Endothelial cell of umbilical vein (primary cell): ENCODE measurements around the gene GAB2. TPM values are rescaled to one million over a fixed set of nuclear protein-coding genes. Genes with fewer than 3 reads are reported as not detected.

ENCODE experiments used
- BruUV-seq: library from RNA; stranded (reverse); fragments of 400-500 nt; replicated peaks from 2 replicates; lab custom pipeline; 2021; lab: Mats Ljungman, UMichigan
- CTCF ChIA-PET: fragments of 300-600, 350-600 bp; sonication (Branson Sonifier 250); formaldehyde crosslinking; loops from one replicate; lab custom pipeline; 2021; ENCODE audit warnings: antibody characterized with exemption, inconsistent platforms; lab: Charles Lee
- POLR2A ChIA-PET: fragments of 300-600, 350-600 bp; sonication (Branson Sonifier 250); formaldehyde crosslinking; loops from one replicate; lab custom pipeline; 2021; ENCODE audit warnings: antibody characterized with exemption, inconsistent platforms; lab: Charles Lee
- DNase-seq: peaks from one replicate; pipeline ENCODE4 v3.0.0-alpha.2; 2011; ENCODE audit warnings: low read depth, low spot score
- FAIRE-seq: peaks from 2 replicates; lab custom pipeline; 2011; peaks lifted over from hg19 to GRCh38; lab: Jason Lieb, UNC
- H2AFZ ChIP-seq: 2 replicates; pipeline ENCODE4 v1.6.0; 2012; ENCODE audit warnings: low read depth, low read length, control low read depth, inconsistent platforms
- H3K27ac ChIP-seq: 2 replicates; pipeline ENCODE4 v1.5.1; 2011; ENCODE audit warnings: low read depth, mild to moderate bottlenecking, control low read depth, low read length, moderate library complexity; ENCODE audit not compliant: insufficient read depth
- H3K27me3 ChIP-seq, 2 experiments: 2 replicates each; pipeline versions ENCODE4 v1.6.0 to v1.6.1; 2011; ENCODE audit warnings: low read length in 2 of 2, mixed read lengths in 1 of 2; ENCODE audit not compliant: control insufficient read depth in 2 of 2, insufficient read depth in 2 of 2
- H3K36me3 ChIP-seq, 2 experiments: 2 replicates in 1 of 2; 3 replicates in 1 of 2; pipeline ENCODE4 v1.5.1; 2011; ENCODE audit warnings: low read length in 2 of 2, mild to moderate bottlenecking in 1 of 2, moderate library complexity in 1 of 2; ENCODE audit not compliant: control insufficient read depth in 2 of 2, insufficient read depth in 2 of 2; ENCODE audit errors: extremely low read depth in 1 of 2
- H3K4me1 ChIP-seq: 3 replicates; pipeline ENCODE4 v1.5.1; 2011; ENCODE audit warnings: mild to moderate bottlenecking, low read length; ENCODE audit not compliant: control insufficient read depth, insufficient read depth; ENCODE audit errors: extremely low read depth
- H3K4me2 ChIP-seq: 2 replicates; pipeline ENCODE4 v1.6.1; 2011; ENCODE audit warnings: low read length, control low read depth, mixed read lengths; ENCODE audit not compliant: insufficient read depth
- H3K4me3 ChIP-seq, 3 experiments: fragments of 200-600 bp in 1 of 3; sonication (generic), shearing (Covaris generic) in 1 of 3; replicated peaks in 1 of 3; 2 replicates each; pipeline ENCODE4 v1.5.1; 2011 to 2016; ENCODE audit warnings: control low read depth in 3 of 3, low read length in 3 of 3, mild to moderate bottlenecking in 2 of 3, inconsistent platforms in 1 of 3, low read depth in 1 of 3, moderate library complexity in 1 of 3; ENCODE audit not compliant: insufficient read depth in 1 of 3
- H3K79me2 ChIP-seq: 2 replicates; pipeline ENCODE4 v1.6.0; 2012; ENCODE audit warnings: low read length, inconsistent platforms; ENCODE audit not compliant: control insufficient read depth, insufficient read depth
- H3K9ac ChIP-seq: replicated peaks from 2 replicates; pipeline ENCODE3; 2011; ENCODE audit warnings: low read length, control low read depth; ENCODE audit not compliant: insufficient read depth; ENCODE audit errors: extremely low read depth
- H3K9me1 ChIP-seq: replicated peaks from 3 replicates; pipeline ENCODE4 v1.6.0; 2011; ENCODE audit warnings: mild to moderate bottlenecking, low read length; ENCODE audit not compliant: control insufficient read depth, insufficient read depth; ENCODE audit errors: extremely low read depth
- H3K9me3 ChIP-seq: replicated peaks from 2 replicates; pipeline ENCODE4 v1.5.1; 2012; ENCODE audit warnings: low read length, inconsistent platforms; ENCODE audit not compliant: control insufficient read depth, insufficient read depth
- H4K20me1 ChIP-seq: replicated peaks from 2 replicates; pipeline ENCODE3; 2011; ENCODE audit warnings: mild to moderate bottlenecking, low read length; ENCODE audit not compliant: control insufficient read depth, insufficient read depth; ENCODE audit errors: extremely low read depth
- EZH2 ChIP-seq: IDR thresholded peaks from 2 replicates; pipeline ENCODE4 v1.6.1; 2012; ENCODE audit warnings: borderline replicate concordance, low read depth, mild to moderate bottlenecking, moderate library complexity, low read length, inconsistent platforms; ENCODE audit not compliant: severe bottlenecking
- FOS ChIP-seq: IDR thresholded peaks from 2 replicates; pipeline ENCODE4 v1.6.1; 2011; ENCODE audit warnings: mild to moderate bottlenecking, low read length, moderate library complexity, borderline replicate concordance; ENCODE audit not compliant: insufficient read depth
- GATA2 ChIP-seq: IDR thresholded peaks from 2 replicates; pipeline ENCODE4 v1.7.0; 2011; ENCODE audit warnings: low read depth, mild to moderate bottlenecking, moderate library complexity, mixed read lengths, low read length; ENCODE audit not compliant: insufficient read length, insufficient read depth
- JUN ChIP-seq: IDR thresholded peaks from 2 replicates; pipeline ENCODE4 v1.6.1; 2011; ENCODE audit warnings: borderline replicate concordance, low read depth; ENCODE audit not compliant: insufficient read length, insufficient read depth
- MYC ChIP-seq: IDR thresholded peaks from one replicate; pipeline ENCODE4 v1.6.1; 2011; ENCODE audit warnings: mild to moderate bottlenecking, low read depth, low read length
- POLR2A ChIP-seq: IDR thresholded peaks from 2 replicates; pipeline ENCODE4 v1.6.1; 2012; ENCODE audit warnings: low read depth, mild to moderate bottlenecking, control low read depth, low read length
- POLR2AphosphoS5 ChIP-seq: IDR thresholded peaks from 2 replicates; pipeline ENCODE4 v1.6.1; 2012; ENCODE audit warnings: low read depth, mild to moderate bottlenecking, control low read depth, low read length, moderate library complexity; ENCODE audit not compliant: insufficient read depth
- dilution Hi-C: fragments of 300-500 bp; cut with MboI; formaldehyde crosslinking; loops from one replicate; pipeline ENCODE4 v1.15.0; 2019; ENCODE audit warnings: low sequenced_read_pairs; ENCODE audit not compliant: extremely low pct_ligation_motif_present
- intact Hi-C: fragments of 100-400 bp; cut with micrococcal nuclease; formaldehyde crosslinking; loops from one replicate; pipeline ENCODE4 v1.10.0; 2022
- polyA plus RNA-seq, 4 experiments: library from polyadenylated mRNA; depleted of rRNA in 3 of 4; stranded (reverse) in 3 of 4; unstranded in 1 of 4; fragments of >200 nt; gene quantifications; 2 replicates each; pipeline versions ENCODE4 v1.2.1 to v1.2.3, GENCODE V29; 2011 to 2012; ENCODE audit warnings: missing spikeins in 1 of 4
- total RNA-seq: library from RNA; stranded (reverse); gene quantifications from 2 replicates; pipeline ENCODE4 v1.2.3, GENCODE V29; 2021
- TF ChIP-seq, protein P1 (sequence below): IDR thresholded peaks from 2 replicates; pipeline ENCODE4 v1.6.1; 2011; ENCODE audit not compliant: insufficient read depth, insufficient read length
- TF ChIP-seq, protein P2 (sequence below), 2 donors: IDR thresholded peaks; 1 replicate in 1 of 2; 2 replicates in 1 of 2; pipeline ENCODE4 v1.5.1; 2011; ENCODE audit warnings: low read length in 2 of 2, mild to moderate bottlenecking in 2 of 2, moderate library complexity in 2 of 2, control low read depth in 1 of 2, inconsistent platforms in 1 of 2, low read depth in 1 of 2; ENCODE audit not compliant: insufficient read depth in 1 of 2; ENCODE audit errors: extremely low read depth in 1 of 2

The GAB2 gene
- total and polyA plus RNA-seq, 2 donors (not counting 3 experiments of a cell fraction or from before 2014, with no cell fraction given) = 19.6 to 39.6 TPM

DNA sequence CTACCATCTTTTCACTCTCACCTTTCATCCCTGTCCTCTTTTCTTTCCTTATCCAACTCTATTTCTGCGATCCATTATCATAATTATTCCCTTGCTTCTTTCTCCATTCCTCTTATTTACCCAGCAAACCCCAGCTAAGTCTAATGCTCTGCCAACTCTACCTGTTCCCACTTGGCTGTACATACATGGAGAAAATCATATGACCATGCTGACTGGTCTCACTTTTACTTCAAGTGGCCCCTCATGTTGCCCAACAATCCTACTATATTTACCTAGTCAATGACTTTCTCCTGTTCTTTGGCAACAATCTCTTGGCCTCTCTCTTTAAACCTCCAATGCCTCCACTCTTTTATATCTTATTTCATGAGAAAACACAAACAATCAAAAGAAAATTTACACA, 134.8 kb downstream of the GAB2 start:
- Histone ChIP-seq H3K9me3 (no peaks in the 10 kb centered on the region), H3K27ac (no peak overlapping the region), H3K27me3 (no peaks in the 10 kb centered on the region), H3K36me3 (peaks cover 3 to 4% of the 10 kb centered on the region in 2 experiments), H4K20me1 (peaks cover 5% of the 10 kb centered on the region), H3K4me2 (no peak overlapping the region), H3K4me1 (peaks cover 16% of the 10 kb centered on the region), H3K9ac (no peak overlapping the region), H3K79me2 (peaks cover 52% of the 10 kb centered on the region), H2AFZ (no peak overlapping the region), H3K9me1 (no peaks in the 10 kb centered on the region), H3K4me3 (no peak overlapping the region)
- CTCF ChIA-PET = no interaction called here
- FAIRE-seq (no peak), DNase-seq (no peak)
- intact Hi-C loops (no loop called here), dilution Hi-C loops (no loop called here)
- POLR2A ChIA-PET = no interaction called here
- BruUV-seq = no TSS peak
- TF ChIP-seq POLR2AphosphoS5 = no peak
- TF ChIP-seq POLR2A = no peak
- TF ChIP-seq EZH2 = no peak
- no peak for TF ChIP-seq GATA2
- TF ChIP-seq, protein P1, sequence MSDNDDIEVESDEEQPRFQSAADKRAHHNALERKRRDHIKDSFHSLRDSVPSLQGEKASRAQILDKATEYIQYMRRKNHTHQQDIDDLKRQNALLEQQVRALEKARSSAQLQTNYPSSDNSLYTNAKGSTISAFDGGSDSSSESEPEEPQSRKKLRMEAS = no peak
- TF ChIP-seq, protein P2, sequence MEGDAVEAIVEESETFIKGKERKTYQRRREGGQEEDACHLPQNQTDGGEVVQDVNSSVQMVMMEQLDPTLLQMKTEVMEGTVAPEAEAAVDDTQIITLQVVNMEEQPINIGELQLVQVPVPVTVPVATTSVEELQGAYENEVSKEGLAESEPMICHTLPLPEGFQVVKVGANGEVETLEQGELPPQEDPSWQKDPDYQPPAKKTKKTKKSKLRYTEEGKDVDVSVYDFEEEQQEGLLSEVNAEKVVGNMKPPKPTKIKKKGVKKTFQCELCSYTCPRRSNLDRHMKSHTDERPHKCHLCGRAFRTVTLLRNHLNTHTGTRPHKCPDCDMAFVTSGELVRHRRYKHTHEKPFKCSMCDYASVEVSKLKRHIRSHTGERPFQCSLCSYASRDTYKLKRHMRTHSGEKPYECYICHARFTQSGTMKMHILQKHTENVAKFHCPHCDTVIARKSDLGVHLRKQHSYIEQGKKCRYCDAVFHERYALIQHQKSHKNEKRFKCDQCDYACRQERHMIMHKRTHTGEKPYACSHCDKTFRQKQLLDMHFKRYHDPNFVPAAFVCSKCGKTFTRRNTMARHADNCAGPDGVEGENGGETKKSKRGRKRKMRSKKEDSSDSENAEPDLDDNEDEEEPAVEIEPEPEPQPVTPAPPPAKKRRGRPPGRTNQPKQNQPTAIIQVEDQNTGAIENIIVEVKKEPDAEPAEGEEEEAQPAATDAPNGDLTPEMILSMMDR (IDR thresholded peaks at IDR 0.05; ENCODE audit: extremely low read depth in 1 of 2, insufficient read depth in 1 of 2, low read depth in 1 of 2, low read length in 2 of 2) = no peak
- no peak for TF ChIP-seq JUN
- TF ChIP-seq MYC = no peak
- TF ChIP-seq FOS = no peak
